ENCODE results near the gene FZD7.

Gene FZD7

DNA sequence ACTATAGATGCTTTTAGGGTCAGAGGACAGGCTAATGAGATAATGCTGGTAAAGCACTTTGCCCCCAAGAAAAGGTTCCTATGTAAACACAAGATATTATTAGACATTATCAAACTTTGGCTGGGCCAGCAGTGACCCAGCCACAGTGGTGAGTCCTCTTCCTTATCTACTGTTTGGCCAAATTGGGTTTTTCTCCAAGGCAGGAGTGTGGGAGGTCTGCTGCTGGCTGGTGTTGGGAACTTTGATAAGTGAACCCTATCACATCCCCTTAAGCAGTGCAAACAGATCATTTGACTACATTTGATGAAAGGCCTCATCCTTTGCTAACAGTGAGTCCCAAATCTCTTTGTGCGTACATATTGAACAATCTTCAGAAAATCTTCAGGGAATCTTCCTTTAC is 16.2 kb downstream of the FZD7 start:
- no peak overlapping the region for H3K4me3 ChIP-seq (replicated peaks in 1 of 2; ENCODE audit: low read depth in 2 of 2, low read length in 2 of 2)
- TF ChIP-seq CTCF (IDR thresholded peaks at IDR 0.05; ENCODE audit: low read depth, low read length): no peak
- no peak for DNase-seq (ENCODE audit: low read depth in 2 of 2)

DNA sequence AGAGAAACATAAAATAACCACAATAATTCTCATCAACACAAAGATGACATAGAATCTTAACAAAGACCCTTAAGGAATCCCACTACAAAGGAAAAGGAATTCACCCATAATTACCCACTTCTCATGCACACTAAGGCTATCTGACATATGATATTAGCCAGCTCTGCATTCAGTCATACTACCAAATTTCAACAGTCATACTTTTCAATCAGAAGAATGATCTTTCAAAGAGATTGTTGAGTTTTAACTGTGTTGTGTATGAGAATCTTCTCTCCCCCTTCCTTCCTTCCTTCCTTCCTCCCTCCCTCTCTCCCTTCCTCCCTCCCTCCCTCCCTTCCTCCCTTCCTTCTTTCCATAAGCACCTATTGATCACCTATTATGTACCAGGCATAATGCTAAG is 17.0 kb downstream of the FZD7 start:
- H3K4me3 ChIP-seq (replicated peaks in 1 of 2; ENCODE audit: low read depth in 2 of 2, low read length in 2 of 2): no peak overlapping the region
- no peak for TF ChIP-seq CTCF (IDR thresholded peaks at IDR 0.05; ENCODE audit: low read depth, low read length)
- DNase-seq (ENCODE audit: low read depth in 2 of 2): no peak

- peak in 1 of 2 donors; percentile 57 for DNase-seq (ENCODE audit: low read depth in 2 of 2)
- no peak overlapping the region for H3K4me3 ChIP-seq (replicated peaks in 1 of 2; ENCODE audit: low read depth in 2 of 2, low read length in 2 of 2)
Observed at GRCh38 chr2:202051499-202052161, 18.0 kb downstream of the FZD7 start.

DNA sequence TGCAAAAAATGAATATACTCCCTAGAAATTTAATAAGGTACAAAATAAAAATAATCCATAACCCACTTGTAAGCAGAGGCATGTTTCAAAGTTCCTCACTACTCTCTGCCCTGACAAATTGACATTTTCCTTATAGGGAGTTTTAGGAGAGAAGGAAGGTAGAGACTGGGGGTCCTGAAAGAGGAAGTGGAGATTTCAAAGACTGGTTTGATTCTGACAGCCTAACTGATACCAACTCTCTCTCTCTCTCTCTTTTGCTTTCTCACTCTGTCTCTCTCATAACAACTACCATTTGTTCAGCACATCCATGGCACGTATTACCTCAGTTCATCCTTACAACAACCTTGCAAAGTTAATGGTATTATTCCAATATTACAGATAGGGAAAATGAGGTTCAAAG is 18.6 kb downstream of the FZD7 start:
- DNase-seq (ENCODE audit: low read depth in 2 of 2): no peak
- H3K4me3 ChIP-seq (replicated peaks in 1 of 2; ENCODE audit: low read depth in 2 of 2, low read length in 2 of 2): no peak overlapping the region
- no peak for TF ChIP-seq CTCF (IDR thresholded peaks at IDR 0.05; ENCODE audit: low read depth, low read length)

More at GRCh38 chr2:202051499-202052161, 18.0 kb downstream of the FZD7 start:
- no peak for TF ChIP-seq CTCF (IDR thresholded peaks at IDR 0.05; ENCODE audit: low read depth, low read length)

GRCh38 chr2:202054679-202055078 is 21.0 kb downstream of the FZD7 start:
- H3K4me3 ChIP-seq (replicated peaks in 1 of 2; ENCODE audit: low read depth in 2 of 2, low read length in 2 of 2): no peak overlapping the region
- no peak for TF ChIP-seq CTCF (IDR thresholded peaks at IDR 0.05; ENCODE audit: low read depth, low read length)
- DNase-seq (ENCODE audit: low read depth in 2 of 2): no peak

DNA sequence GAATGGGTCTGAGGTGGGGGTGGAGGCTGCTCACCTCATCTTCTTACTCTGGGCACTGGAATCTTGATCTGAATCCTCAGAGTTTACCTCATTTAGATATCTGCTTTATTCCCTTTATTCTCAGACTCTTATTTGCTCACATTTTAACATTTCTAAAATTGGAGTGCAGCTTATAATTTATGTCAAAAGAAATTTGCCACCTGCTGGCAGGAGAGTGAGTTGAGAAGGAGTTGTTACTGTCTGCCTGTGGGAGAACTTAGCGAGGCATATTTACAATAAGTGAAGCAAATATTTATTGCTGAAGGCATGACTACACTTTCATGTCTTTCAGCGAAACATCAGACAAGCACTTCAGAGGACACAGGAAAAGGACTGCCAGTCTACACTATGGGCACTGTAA is 23.0 kb downstream of the FZD7 start:
- DNase-seq (ENCODE audit: low read depth in 2 of 2): peak; percentile 22 to 36
- peak; percentile 24 for TF ChIP-seq CTCF (IDR thresholded peaks at IDR 0.05; ENCODE audit: low read depth, low read length)
- H3K4me3 ChIP-seq (replicated peaks in 1 of 2; ENCODE audit: low read depth in 2 of 2, low read length in 2 of 2): no peak overlapping the region

DNA sequence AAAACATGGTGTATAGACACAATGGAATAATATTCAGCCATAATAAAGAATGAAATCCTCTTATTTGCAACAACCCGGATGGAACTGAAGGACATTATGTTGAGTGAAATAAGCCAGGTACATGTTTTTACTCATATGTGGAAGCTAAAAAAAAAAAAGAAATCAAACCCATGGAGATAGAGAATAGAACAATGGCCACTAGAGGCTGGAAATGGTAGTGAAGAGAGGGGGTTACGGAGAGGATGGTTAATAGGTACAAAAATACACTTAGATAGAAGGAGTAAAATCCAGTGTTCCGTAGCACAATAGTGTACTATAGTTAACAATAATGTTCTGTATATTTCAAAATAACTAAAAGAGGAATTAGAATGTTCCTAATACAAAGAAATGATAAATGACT is 26.6 kb downstream of the FZD7 start:
- peak; percentile 19 for TF ChIP-seq CTCF (IDR thresholded peaks at IDR 0.05; ENCODE audit: low read depth, low read length)
- no peak for DNase-seq (ENCODE audit: low read depth in 2 of 2)
- H3K4me3 ChIP-seq (replicated peaks in 1 of 2; ENCODE audit: low read depth in 2 of 2, low read length in 2 of 2): no peak overlapping the region
